MV-4-11 (cell line): ENCODE measurements around the gene CRIP1.

ENCODE experiments used
- DNase-seq: peaks from one replicate; lab custom pipeline; 2025; lab: John Stamatoyannopoulos, UW

The CRIP1 gene

DNA sequence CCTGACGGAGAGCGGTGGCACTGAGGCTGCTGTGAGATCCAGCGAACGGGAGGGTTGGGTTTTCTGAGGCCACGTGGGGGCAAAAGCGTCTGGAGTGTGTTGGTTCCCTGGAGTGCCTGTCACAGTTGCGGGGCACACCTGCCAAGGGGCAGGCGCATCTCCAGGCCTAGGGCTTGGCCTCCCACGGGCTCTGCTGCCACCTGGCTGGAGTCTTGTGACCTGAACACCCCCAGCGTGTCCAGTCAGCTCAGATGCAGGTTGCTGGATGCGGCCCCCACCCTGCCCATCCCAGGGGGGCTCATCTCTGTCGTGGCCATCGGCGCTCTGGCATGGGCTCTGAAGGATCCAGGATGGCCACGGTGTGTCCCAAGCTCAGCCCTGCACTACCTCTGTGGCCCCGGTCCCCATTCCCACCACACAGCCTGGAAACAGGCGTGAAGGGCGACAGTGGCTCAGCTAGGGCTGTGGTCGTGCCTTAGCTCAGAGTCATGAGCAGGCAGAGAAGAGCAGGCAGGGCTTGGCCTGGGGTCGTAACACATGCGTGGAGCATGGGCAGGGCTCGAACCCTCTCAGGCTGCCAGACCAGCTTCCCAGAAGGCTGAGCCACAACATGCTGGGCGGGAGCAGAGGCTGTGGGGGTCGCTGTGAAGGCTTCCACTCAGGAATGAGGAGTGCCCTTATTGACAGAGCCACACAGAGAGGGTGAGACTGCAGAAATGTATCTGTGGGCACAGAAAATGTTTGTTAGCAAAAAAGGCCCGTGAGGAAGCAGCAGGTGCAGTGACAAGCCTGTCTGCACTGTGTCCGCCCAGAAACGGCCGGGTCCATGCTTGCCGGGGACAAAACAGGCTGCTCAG is 35.6 kb upstream of the CRIP1 start:
- no peak for DNase-seq

DNA sequence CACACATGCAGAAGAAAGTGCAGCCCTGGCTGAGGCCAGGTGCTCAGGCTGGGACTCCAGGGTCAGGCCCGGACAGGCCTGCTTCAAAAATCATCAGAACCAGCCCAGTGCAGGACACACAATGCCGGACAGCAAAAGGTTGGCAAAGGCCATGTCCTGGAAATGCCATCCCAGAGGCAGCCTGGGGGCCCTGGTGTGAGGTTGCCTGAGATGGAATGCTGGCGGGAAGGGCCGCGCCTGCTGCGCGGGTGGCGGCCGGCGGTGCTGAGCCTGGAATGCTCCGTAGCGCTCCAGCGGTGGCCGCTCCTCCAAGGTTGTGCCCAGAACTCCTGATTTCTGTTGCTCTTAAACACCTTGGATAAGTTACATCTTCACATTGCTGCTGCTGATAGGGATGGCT is 33.7 kb upstream of the CRIP1 start:
- DNase-seq, result no peak

DNA sequence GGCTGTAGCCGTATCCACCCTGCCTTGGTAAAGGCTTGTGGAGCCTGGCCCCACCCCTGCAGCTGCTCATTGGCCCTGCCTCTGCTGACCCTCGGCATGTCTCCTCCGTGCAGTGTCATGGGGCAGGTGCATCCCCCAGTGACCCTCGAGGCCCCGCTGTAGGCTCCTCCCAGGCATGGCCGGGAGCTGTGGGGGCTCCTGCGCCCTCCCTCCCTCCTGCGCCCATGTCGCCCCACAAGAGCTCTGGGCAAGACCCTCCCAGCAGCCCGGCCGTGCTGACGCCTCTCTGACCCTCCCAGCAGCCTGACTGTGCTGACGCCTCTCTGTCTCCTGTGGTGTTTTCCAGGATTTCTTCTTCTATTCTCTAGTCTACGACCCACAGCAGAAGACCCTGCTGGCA is 32.8 kb upstream of the CRIP1 start:
- DNase-seq, result no peak

DNA sequence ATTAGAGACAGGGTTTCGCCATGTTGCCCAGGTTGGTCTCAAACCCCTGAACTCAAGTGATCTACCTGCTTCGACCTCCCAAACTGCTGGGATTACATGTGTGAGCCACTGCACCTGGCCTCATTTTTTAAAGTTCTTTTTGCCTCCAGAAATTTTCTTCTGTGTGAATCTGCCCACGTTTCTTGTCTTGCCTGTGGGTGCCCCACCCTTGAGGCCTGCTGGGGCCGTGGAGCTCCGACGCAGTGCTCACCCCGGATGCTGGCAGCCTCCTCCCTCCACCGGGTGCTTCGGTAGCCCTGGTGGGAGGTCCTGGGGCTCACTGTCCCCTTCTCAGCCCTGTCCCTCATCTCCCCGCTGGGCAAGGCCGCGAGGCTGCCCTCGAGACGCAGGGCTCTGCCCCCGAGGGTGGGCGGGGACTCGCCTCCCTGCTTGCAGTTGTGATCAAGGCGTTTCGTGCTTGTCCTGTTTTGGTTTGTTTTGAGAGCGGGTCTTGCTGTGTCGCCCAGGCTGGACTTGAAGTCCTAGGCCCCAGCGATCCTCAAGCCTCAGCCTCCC is 31.5 kb upstream of the CRIP1 start:
- DNase-seq, result no peak

DNA sequence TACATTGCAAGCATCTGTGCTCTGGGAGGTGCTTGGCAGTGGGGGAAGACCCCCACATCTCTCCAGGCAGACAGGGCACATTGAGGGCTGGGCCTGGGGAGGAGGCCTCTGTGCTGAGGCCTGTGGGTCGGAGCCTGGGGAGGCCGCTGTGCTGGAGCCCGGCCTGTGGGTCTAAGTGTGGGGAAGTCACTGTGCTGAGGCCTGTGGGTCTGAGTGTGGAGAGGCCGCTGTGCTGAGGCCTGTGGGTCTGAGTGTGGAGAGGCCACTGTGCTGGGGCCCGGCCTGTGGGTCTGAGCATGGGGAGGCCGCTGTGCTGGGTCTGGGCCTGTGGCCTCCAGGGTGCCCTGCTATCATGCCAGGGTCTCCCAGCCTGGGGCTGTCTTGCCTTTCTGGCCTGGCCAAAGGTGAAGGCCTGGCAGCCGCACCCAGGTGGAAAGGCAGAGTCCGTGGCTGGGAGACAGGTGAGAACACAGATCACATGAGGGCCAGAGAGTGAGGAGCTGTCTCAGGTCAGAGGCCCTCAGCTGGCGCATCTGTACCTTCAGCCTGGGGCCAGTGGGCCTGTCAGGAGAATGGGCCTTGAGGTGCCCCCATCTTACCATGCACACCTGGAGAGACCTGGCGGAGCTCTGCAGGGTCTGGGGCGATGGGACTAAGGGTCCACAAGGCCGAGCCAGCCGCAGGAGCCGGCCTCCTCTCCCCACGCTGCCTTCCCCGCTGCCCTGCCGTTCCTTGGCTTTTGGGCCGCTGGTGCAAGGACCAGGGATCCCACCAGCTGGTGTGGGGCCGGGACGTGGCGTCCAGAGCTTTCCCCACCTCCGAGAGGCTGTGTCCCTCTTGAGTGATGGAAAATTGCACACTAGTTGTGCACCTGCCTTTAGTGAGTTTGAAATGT is 30.7 kb upstream of the CRIP1 start:
- DNase-seq, result no peak

DNA sequence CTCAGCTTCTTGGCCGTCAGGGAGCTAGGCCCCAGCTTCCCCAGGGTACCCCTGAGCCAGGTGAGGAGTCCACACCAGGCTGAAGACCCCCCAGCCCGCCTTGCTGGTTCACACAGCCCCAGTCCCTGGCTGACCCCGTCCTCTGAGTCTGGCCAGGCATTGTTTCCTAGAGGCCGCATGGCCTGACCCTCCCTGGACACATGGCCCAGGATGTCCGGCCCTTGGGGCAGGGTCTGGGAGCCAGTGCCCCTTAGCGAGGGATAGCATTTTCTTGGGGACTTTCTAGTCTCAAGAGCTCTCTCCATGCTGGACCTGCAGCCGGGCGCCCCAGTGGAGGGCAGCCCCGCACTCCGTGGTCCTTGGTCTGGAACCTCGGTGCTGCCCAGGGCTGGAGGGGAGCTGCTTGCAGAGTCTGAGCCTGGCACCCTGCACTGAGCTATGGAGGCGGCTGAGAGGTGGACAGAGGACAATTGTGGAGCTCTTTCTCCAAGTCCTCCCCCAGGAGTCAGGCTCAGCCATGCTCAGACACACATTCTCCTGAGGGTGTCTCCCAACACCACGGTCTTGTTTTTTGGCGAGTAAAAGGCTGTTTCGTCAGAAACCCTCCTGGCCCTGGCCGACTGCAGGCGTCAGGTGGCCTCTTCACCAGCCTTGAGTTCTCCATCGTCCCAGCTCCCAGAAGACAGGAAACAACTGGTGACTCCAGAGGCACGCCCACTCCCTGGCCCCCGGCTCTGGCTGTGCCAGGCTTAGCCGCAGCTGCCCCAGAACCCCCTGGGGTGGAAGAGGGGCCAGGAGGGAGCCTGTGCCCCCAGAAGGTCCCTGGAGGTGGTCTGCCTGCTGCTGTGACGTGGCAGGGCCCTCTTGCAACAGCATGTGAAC is 29.7 kb upstream of the CRIP1 start:
- no peak for DNase-seq

DNA sequence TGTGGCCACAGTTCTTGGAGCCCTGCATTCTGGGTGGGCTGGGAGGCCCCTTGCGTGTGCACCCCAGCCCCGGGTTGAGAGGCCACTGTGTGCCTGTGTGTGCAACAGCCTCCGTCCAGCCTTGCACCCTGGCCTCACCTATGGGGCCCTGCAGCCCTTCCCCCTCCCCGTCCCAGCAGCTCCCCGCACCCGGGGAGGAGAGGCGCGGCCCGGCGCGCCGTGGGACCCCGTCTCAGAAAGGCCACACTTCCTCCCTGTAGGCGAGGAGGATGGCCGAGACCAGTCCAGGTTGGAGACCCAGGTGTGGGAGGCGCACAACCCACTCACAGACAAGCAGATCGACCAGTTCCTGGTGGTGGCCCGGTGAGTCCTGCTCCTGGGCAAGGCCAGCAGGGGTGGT is 28.7 kb upstream of the CRIP1 start:
- DNase-seq, result no peak

DNA sequence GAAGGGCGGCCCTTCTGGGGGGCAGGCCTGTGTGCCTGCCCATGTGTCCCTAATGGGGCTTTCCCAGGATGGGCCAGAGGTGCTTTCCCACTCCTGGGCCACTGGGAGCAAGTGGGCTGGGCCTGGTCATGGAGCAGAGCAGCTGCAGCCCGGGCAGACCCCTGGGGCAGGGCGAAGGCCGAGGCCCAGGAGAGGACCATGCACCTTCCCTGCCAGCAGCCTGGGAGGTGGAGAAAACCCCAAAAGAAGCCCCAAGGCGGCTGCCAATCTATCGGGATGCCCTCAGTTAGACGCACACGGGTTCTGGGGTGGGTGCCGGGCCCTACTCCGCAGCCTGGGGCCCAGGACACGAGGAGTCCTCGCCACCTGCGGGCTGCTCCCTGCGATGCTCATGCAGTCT is 28.1 kb upstream of the CRIP1 start:
- DNase-seq, result no peak

DNA sequence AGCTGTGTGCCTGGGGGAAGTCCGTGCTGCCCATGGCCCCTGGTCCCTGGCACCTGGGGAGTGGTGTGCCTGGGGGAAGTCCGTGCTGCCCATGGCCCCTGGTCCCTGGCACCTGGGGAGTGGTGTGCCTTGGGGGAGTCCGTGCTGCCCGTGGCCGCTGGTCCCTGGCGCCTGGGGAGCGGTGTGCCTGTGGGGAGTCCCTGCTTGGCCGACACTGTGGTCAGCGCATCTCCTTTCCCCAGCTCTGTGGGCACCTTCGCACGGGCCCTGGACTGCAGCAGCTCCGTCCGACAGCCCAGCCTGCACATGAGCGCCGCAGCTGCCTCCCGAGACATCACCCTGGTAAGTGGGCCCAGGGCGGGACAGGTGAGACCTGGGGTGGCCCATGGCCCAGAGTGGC is 26.6 kb upstream of the CRIP1 start:
- no peak for DNase-seq

DNA sequence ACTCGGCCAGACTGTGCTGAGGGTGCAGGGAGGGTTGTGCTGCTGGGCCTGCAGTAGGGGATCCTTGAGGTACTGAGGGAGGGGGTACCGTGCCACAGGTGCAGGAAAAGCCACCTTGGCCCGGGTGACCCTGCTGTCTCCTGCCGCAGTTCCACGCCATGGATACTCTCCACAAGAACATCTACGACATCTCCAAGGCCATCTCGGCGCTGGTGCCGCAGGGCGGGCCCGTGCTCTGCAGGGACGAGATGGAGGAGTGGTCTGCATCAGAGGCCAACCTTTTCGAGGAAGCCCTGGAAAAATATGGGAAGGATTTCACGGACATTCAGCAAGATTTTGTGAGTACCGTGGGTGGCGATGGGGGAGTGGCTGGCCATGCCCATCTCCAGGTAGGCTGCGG is 26.1 kb upstream of the CRIP1 start:
- DNase-seq, result no peak

DNA sequence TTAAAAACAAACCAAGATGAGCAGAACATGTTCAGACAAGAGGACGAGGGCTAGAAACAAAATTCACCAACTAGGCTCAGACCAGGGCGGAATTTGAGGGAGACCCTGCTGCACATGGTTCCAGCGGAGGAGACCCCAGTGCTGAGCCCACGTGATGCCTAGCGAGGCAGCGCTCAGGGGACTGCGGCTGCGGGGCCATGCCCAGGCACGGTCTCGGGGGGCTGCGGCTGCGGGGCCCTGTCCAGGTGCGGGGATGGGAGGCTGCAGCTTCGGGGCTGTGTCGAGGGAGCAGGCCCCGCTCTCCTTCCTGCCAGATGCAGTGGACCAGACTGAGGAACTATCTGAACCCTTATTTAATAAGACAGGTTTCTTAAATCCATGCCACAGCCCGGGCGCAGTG is 24.8 kb upstream of the CRIP1 start:
- no peak for DNase-seq

DNA sequence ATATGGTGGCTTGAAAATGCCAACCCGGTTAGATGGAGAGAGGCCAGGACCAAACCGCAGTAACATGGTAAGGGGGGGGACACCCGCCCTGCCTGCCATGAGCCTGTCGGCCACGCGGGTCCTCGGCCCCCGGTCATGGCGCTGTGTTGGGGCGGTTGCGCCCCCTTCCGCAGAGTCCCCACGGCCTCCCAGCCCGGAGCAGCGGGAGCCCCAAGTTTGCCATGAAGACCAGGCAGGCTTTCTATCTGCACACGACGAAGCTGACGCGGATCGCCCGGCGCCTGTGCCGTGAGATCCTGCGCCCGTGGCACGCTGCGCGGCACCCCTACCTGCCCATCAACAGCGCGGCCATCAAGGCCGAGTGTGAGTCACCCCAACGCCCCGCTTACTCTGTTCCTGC is 22.2 kb upstream of the CRIP1 start:
- no peak for DNase-seq

DNA sequence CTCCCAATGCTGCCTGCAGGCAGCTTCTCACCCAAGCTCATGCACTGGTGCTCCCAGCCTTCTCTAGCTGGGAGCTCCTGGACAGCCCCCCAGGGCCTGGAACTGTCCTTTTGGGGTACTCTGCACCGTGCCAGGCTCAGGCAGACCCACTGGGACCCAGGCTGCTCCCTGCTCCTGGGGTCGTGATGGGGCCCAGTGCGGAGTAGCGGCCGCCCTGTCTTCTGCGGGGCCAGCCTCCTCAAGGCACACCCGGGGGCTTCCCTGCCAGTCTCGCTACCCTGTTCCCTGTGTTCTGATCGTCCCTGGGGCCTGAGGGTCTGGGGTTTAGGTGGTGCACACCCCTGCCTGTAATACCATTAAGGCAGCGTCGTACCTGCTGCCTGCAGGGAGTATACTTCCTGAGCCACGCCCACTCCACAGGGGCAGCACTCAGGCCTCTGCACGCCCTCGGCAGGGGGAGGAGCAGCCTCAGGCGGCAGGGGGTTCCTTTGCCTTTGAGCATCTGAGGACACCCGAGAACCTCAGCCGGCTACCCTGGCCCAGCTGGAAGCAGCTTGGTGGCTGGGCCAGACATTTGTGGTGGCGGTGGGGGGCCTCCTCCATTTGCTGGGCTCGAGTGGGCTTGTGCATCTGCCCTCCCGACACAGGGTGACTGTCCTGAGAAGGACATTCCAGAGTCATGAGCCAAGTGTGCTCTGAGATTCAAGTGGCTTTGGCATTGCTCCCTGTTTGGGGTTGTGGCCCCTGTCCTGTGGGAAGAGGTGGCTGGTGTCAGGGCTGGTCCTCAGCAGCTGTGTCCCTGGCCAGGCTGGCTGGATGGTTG is 21.3 kb upstream of the CRIP1 start:
- DNase-seq, result no peak

DNA sequence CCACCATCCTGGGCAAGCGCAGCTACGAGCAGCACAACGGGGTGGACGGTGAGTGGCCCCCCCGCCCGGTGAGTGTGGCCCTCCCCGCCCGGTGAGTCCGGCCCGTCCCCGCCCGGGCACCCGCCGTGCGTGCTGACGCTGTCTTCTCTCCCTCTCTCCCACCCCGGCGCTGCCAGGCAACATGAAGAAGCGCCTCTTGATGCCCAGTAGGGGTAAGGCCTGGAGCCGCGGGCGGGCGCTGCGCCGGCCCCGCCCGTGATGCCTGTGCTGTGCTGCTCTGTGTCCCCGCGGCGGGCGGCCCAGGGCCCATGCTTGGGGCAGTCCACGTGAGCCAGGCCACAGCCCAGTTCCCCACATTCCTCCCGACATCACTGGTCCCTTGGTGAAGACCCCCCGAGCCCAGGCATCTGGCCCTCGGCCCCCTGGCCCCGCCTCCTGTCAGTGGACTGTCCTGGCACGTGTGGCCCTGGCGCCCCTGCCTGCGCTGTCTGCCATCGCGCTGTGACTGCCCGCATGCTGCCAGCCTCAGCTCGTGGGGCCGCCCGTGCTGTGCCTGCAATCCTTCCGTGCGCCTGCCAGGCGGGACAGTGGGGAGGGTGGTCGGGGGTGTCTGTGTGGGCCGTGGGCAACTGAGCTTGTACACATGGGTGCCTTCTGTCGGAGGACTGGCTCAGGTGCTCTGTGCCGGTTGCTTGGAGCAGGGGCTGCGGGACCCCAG is 20.0 kb upstream of the CRIP1 start:
- DNase-seq, result no peak

DNA sequence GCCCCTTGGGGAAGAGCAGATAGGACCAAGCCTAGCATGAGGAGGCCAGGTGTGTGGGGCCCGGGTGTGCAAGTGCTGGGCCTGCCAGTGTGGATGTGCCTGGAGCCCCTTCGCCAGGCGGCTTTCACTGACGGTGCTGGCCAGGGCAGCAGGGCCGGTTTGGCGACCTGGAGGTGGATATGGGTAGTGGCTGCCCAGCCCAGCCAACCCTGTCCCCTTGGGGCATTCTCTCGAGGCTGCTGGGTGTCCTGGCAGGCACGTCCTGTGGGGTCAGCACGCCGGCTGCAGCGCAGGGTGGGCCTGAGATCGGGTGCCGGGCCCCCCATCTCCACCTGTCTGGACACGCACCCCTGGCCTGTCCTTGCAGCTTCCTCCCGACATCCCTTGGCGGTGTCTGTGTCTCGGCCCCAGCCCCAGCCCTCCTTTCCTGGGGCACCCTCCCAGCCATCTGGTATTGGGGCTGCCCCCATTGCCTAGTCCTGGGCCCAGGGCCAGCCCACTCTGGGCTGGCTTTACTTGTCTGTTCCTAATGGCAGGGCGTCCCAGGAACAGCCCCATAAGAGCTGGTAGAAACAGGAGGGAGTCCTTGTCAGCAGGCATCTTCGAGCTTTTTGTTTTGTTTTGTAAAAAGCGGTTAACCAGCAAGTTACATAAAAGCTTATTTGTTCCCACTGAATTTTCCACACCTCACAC is 19.3 kb upstream of the CRIP1 start:
- DNase-seq, result no peak

DNA sequence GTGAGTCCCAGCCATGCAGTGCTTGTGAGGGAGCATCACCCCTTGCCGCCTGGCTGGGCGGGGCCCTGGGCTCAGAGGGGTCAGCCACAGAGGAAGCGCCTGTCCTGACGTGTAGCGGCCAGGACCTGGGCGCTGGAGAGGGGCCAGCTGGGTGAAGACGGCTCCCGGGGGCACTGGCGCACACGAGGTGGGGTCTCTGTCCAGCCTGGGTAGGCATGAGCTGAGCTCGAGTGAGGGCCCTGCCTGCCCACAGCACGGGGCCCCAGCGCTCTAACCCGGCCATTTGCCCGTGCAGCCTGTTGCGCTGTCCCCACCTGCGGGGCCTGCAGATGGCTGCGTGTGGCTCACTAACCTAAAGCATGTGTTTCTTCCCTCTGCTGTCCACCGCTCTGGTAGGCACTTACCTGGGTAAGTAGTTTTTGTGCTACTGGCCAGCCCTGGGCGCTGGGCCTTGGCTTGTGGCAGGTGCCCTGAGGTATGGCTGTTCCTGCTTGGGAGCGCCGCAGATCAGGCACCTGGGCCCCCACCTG is 18.7 kb upstream of the CRIP1 start:
- no peak for DNase-seq

DNA sequence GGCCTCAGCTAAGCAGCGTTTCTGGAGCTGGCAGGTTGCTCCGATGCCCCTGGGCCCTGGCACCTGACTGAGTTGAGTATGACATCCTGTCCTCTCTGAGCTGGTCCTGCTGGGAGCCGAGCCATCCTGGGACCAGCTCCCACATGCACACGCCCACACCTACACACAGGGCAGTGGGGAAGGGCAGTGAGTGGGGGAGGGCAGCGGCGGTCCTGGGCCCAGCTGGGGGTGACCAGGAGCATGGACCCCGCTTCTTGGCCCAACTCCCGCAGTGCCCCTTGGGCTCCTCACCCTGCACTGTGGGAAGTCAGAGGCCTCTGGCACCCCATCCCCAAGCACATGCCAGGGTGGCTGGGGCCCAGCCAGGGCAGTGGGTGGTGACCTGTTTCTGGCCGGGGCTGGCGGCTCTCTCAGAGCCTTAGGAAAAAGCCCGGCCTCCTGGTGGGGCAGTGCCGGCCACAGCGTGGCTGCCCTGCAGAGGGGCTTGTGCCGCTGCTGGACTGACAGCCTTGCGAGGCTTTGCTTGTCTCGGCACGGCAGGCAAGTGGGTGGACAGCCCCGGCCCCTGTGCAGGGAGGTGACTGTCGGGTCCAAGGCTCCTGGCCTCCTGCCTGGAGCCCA is 18.0 kb upstream of the CRIP1 start:
- DNase-seq, result no peak

DNA sequence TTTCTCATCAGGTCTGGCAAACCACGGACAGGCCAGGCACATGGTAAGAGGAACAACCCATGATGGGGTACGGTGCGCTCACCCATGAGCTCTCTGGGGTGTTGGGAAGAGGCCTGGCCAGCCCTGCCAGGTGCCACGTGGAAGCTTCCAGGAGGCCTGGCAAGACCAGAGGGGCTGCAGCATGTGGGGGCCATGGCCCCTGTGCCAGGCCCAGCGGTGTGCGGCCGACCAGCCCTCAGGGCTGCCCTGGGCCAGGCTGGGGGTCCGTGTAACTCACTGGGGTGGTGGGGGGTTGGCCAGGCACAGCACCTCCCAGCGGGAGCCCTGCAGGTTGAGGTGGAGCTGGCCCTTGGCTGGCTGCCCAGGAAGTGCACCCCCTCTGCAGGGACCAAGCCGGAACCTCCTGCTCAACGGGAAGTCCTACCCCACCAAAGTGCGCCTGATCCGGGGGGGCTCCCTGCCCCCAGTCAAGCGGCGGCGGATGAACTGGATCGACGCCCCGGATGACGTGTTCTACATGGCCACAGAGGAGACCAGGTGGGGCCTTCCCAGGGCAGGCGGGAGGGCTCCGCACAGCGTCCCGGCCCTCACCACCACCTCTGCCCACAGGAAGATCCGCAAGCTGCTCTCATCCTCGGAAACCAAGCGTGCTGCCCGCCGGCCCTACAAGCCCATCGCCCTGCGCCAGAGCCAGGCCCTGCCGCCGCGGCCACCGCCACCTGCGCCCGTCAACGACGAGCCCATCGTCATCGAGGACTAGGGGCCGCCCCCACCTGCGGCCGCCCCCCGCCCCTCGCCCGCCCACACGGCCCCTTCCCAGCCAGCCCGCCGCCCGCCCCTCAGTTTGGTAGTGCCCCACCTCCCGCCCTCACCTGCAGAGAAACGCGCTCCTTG is 17.0 kb upstream of the CRIP1 start:
- no peak for DNase-seq
